Measurements from ENCODE around the gene TSPAN18.

- TF ChIP-seq CTCF (tag by site-specific recombination; IDR thresholded peaks at IDR 0.05) = no peak
- no peak for TF ChIP-seq ELK4 (IDR thresholded peaks at IDR 0.05; ENCODE audit: borderline replicate concordance, low read depth, low read length)
- TF ChIP-seq ZSCAN18 (tag by site-specific recombination; IDR thresholded peaks at IDR 0.05) = no peak
- no peak for TF ChIP-seq KLF9 (tag by site-specific recombination; IDR thresholded peaks at IDR 0.05; ENCODE audit: low read depth)
- TF ChIP-seq ZNF558 (tag by site-specific recombination; IDR thresholded peaks at IDR 0.05) = no peak
- TF ChIP-seq YY1 (tag by site-specific recombination; IDR thresholded peaks at IDR 0.05) = no peak
- TF ChIP-seq ZNF423 (tag by site-specific recombination; IDR thresholded peaks at IDR 0.05) = no peak
- TF ChIP-seq ZNF16 (tag by site-specific recombination; IDR thresholded peaks at IDR 0.05; ENCODE audit: low read depth) = no peak
- TF ChIP-seq ZNF292 (tag by site-specific recombination; IDR thresholded peaks at IDR 0.05; ENCODE audit: borderline replicate concordance, low read depth) = no peak
- TF ChIP-seq ZBTB21 (tag by site-specific recombination; IDR thresholded peaks at IDR 0.05) = no peak
- TF ChIP-seq ZNF404 (tag by site-specific recombination; IDR thresholded peaks at IDR 0.05) = no peak
- no peak for TF ChIP-seq ZNF571 (tag by site-specific recombination; IDR thresholded peaks at IDR 0.05)
- no peak for TF ChIP-seq TCF7L2 (IDR thresholded peaks at IDR 0.05; ENCODE audit: borderline replicate concordance, low read depth, low read length)
- no peak for TF ChIP-seq ZBTB8A (tag by site-specific recombination; IDR thresholded peaks at IDR 0.05)
Observed at GRCh38 chr11:44944853-44945235, 218.1 kb downstream of the TSPAN18 start.
